HepG2 (cell line): ENCODE measurements around the gene ARFGAP2.

Source experiments
- ATAD3A ChIP-seq: sonication (generic); formaldehyde crosslinking; IDR thresholded peaks from 2 replicates; pipeline ENCODE4 v1.4.0; 2020; ENCODE audit warnings: missing genetic modification reagents
- CTCF ChIP-seq: sonication (generic); formaldehyde crosslinking; IDR thresholded peaks from 2 replicates; pipeline ENCODE4 v1.5.0; 2020; ENCODE audit warnings: mild to moderate bottlenecking, missing genetic modification reagents, moderate library complexity
- KDM4B ChIP-seq: sonication (generic); formaldehyde crosslinking; IDR thresholded peaks from 2 replicates; pipeline ENCODE4 v1.4.0; 2020; ENCODE audit warnings: missing genetic modification reagents
- POLR2AphosphoS5 ChIP-seq: IDR thresholded peaks from 2 replicates; pipeline ENCODE4 v1.6.1; 2012; ENCODE audit warnings: low read depth, low read length
- THAP7 ChIP-seq: sonication (generic); formaldehyde crosslinking; IDR thresholded peaks from 2 replicates; pipeline ENCODE4 v1.8.1; 2023; ENCODE audit warnings: mild to moderate bottlenecking, missing genetic modification reagents
- XBP1 ChIP-seq: sonication (generic); formaldehyde crosslinking; IDR thresholded peaks from 2 replicates; pipeline ENCODE4 v1.5.0; 2020; ENCODE audit warnings: missing genetic modification reagents
- ZNF205 ChIP-seq: IDR thresholded peaks from 2 replicates; pipeline ENCODE4 v1.6.1; 2018; ENCODE audit warnings: missing biosample characterization, missing genetic modification reagents

GRCh38 chr11:47152953-47153950 lies 23.4 kb downstream of the ARFGAP2 start:
- TF ChIP-seq ATAD3A (CRISPR knock-in tag) (no peak), KDM4B (CRISPR knock-in tag) (no peak), POLR2AphosphoS5 (no peak), XBP1 (CRISPR knock-in tag) (no peak), ZNF205 (CRISPR knock-in tag) (no peak), THAP7 (CRISPR knock-in tag) (no peak), CTCF (peak; percentile 96)
